H54 (cell line): ENCODE results near the gene PIK3R4.
A peak's percentile ranks its signal among the peaks of the same experiment; 100 is the strongest.

ENCODE experiments used
- DNase-seq: peaks from one replicate; pipeline ENCODE4 v3.0.0; 2011; ENCODE audit warnings: low spot score, mixed read lengths; ENCODE audit not compliant: insufficient read length
- FAIRE-seq: peaks from 3 replicates; lab custom pipeline; 2011; peaks lifted over from hg19 to GRCh38; lab: Jason Lieb, UNC
- POLR2A ChIP-seq: IDR thresholded peaks from 2 replicates; pipeline ENCODE4 v1.6.1; 2011; ENCODE audit warnings: low read depth, mild to moderate bottlenecking, low read length

The PIK3R4 gene

GRCh38 chr3:130692455-130692854 is 54.2 kb downstream of the PIK3R4 start:
- FAIRE-seq = peak; percentile 48
- no peak for DNase-seq
- TF ChIP-seq POLR2A = no peak

- DNase-seq (no peak), FAIRE-seq (no peak)
- no peak for TF ChIP-seq POLR2A
These were observed 57.7 kb downstream of the PIK3R4 start for GRCh38 chr3:130688697-130689470.

- no peak for TF ChIP-seq POLR2A
- DNase-seq (no peak), FAIRE-seq (no peak)
These were observed 58.5 kb downstream of the PIK3R4 start for GRCh38 chr3:130688015-130688688.

- DNase-seq (no peak), FAIRE-seq (no peak)
- TF ChIP-seq POLR2A = no peak
These were observed 59.3 kb downstream of the PIK3R4 start for GRCh38 chr3:130687327-130687726.

GRCh38 chr3:130686833-130687232 is 59.8 kb downstream of the PIK3R4 start:
- no peak for DNase-seq
- no peak for FAIRE-seq
- TF ChIP-seq POLR2A = no peak

- DNase-seq = no peak
- FAIRE-seq = no peak
- no peak for TF ChIP-seq POLR2A
These were observed 64.5 kb downstream of the PIK3R4 start for GRCh38 chr3:130682131-130682530.

GRCh38 chr3:130679218-130679617 is 67.4 kb downstream of the PIK3R4 start:
- DNase-seq = no peak
- no peak for TF ChIP-seq POLR2A
- no peak for FAIRE-seq

GRCh38 chr3:130677343-130677742 is 69.3 kb downstream of the PIK3R4 start:
- no peak for DNase-seq
- TF ChIP-seq POLR2A = no peak
- no peak for FAIRE-seq

GRCh38 chr3:130671545-130672312 is 74.9 kb downstream of the PIK3R4 start:
- no peak for DNase-seq
- no peak for TF ChIP-seq POLR2A
- FAIRE-seq = no peak

- DNase-seq = no peak
- FAIRE-seq = no peak
- TF ChIP-seq POLR2A = no peak
These were observed 76.9 kb downstream of the PIK3R4 start for GRCh38 chr3:130669740-130670139.

- no peak for TF ChIP-seq POLR2A
- DNase-seq (no peak), FAIRE-seq (no peak)
These were observed 83.5 kb downstream of the PIK3R4 start for GRCh38 chr3:130663092-130663491.

GRCh38 chr3:130662501-130662996 is 84.1 kb downstream of the PIK3R4 start:
- FAIRE-seq (no peak), DNase-seq (no peak)
- TF ChIP-seq POLR2A = no peak

GRCh38 chr3:130661140-130661891 is 85.3 kb downstream of the PIK3R4 start:
- no peak for DNase-seq
- FAIRE-seq = no peak
- no peak for TF ChIP-seq POLR2A
